DOHH2 (cell line): ENCODE measurements around the gene IL4.

Experiments
- CTCF ChIP-seq: fragments of 200-600 bp; sonication (generic); IDR thresholded peaks from one replicate; pipeline ENCODE4 v1.5.1; 2014; ENCODE audit warnings: antibody characterized with exemption, mild to moderate bottlenecking, low read depth, low read length; ENCODE audit not compliant: poor library complexity, severe bottlenecking
- EZH2phosphoT487 ChIP-seq: fragments of 200-600 bp; sonication (generic); IDR thresholded peaks from 2 replicates; pipeline ENCODE4 v1.6.1; 2017; ENCODE audit warnings: borderline replicate concordance, mild to moderate bottlenecking, antibody characterized with exemption, low read length, moderate library complexity, mixed read lengths

- TF ChIP-seq CTCF (no peak), EZH2phosphoT487 (no peak)
Observed at GRCh38 chr5:132708645-132709044, 34.9 kb downstream of the IL4 start.
